T47D (cell line): ENCODE data around the gene SHH.

ENCODE experiments used
- DNase-seq, 2 experiments: peaks; one replicate each; pipeline versions ENCODE4 v3.0.0 to v3.0.0-alpha.2; 2011 to 2012; ENCODE audit warnings: low read depth in 1 of 2, low spot score in 1 of 2
- JUND ChIP-seq: IDR thresholded peaks from 2 replicates; pipeline ENCODE4 v1.6.1; 2012; ENCODE audit warnings: low read depth
- in situ Hi-C: cut with HindIII; loops from 2 replicates; pipeline ENCODE4 v1.10.0; 2016; ENCODE audit warnings: low sequenced_read_pairs, low pct_unique_long_range_greater_than_20kb

The SHH gene

GRCh38 chr7:155796381-155797261 lies 15.6 kb downstream of the SHH start:
- no peak for TF ChIP-seq JUND
- DNase-seq, result peak; percentile 39 to 84
- in situ Hi-C loops, result no loop called here

- DNase-seq, result no peak
- in situ Hi-C loops, result no loop called here
- TF ChIP-seq JUND, result no peak
Measured at GRCh38 chr7:155795951-155796350, 16.3 kb downstream of the SHH start.

- in situ Hi-C loops, result no loop called here
- no peak for DNase-seq
- no peak for TF ChIP-seq JUND
Measured at GRCh38 chr7:155795401-155795800, 16.9 kb downstream of the SHH start.

GRCh38 chr7:155794196-155794595 lies 18.1 kb downstream of the SHH start:
- in situ Hi-C loops, result no loop called here
- no peak for TF ChIP-seq JUND
- no peak for DNase-seq

- no peak for TF ChIP-seq JUND
- in situ Hi-C loops, result no loop called here
- DNase-seq, result no peak
Measured at GRCh38 chr7:155793720-155794119, 18.5 kb downstream of the SHH start.

GRCh38 chr7:155792999-155793560 lies 19.2 kb downstream of the SHH start:
- TF ChIP-seq JUND, result no peak
- DNase-seq, result no peak
- in situ Hi-C loops, result no loop called here

GRCh38 chr7:155792315-155792960 lies 19.8 kb downstream of the SHH start:
- in situ Hi-C loops, result no loop called here

GRCh38 chr7:155791836-155792235 lies 20.4 kb downstream of the SHH start:
- no peak for TF ChIP-seq JUND
- in situ Hi-C loops, result no loop called here
- no peak for DNase-seq

More at GRCh38 chr7:155792315-155792960, 19.8 kb downstream of the SHH start:
- no peak for DNase-seq
- TF ChIP-seq JUND, result no peak

GRCh38 chr7:155791214-155791737 lies 21.0 kb downstream of the SHH start:
- no peak for TF ChIP-seq JUND
- no peak for DNase-seq
- in situ Hi-C loops, result no loop called here

GRCh38 chr7:155790666-155791065 lies 21.6 kb downstream of the SHH start:
- TF ChIP-seq JUND, result no peak
- DNase-seq, result no peak
- in situ Hi-C loops, result no loop called here

GRCh38 chr7:155789001-155789725 lies 23.1 kb downstream of the SHH start:
- DNase-seq, result no peak
- no peak for TF ChIP-seq JUND
- in situ Hi-C loops, result no loop called here

- TF ChIP-seq JUND, result no peak
- no peak for DNase-seq
- in situ Hi-C loops, result no loop called here
Measured at GRCh38 chr7:155788616-155789000, 23.7 kb downstream of the SHH start.
